Neutrophil (primary cell): Measurements from ENCODE around the gene CCDC185.

Experiments
- H3K27ac ChIP-seq: fragments of 200-600 bp; sonication (generic); 2 replicates; pipeline ENCODE4 v1.5.1; 2016; ENCODE audit warnings: mild to moderate bottlenecking, moderate library complexity
- H3K27me3 ChIP-seq: fragments of 200-600 bp; sonication (generic); 2 replicates; pipeline ENCODE4 v1.6.0; 2016; ENCODE audit warnings: mild to moderate bottlenecking
- H3K36me3 ChIP-seq: fragments of 200-600 bp; sonication (generic); 2 replicates; pipeline ENCODE4 v1.5.1; 2017
- H3K4me1 ChIP-seq, 2 experiments: fragments of 200-600 bp in 1 of 2; sonication (generic) in 1 of 2; 1 replicate in 1 of 2; 2 replicates in 1 of 2; pipeline versions ENCODE4 v1.5.1 to v1.6.1; 2013 to 2016; ENCODE audit warnings: low read depth in 1 of 2, low read length in 1 of 2, mild to moderate bottlenecking in 1 of 2, moderate library complexity in 1 of 2; ENCODE audit not compliant: control insufficient read depth in 1 of 2, insufficient read depth in 1 of 2
- H3K4me3 ChIP-seq, 2 experiments: fragments of 200-600 bp in 1 of 2; sonication (generic) in 1 of 2; 1 replicate in 1 of 2; 2 replicates in 1 of 2; pipeline ENCODE4 v1.5.1; 2013 to 2016; ENCODE audit warnings: low read depth in 1 of 2, low read length in 1 of 2, mild to moderate bottlenecking in 1 of 2, moderate library complexity in 1 of 2
- H3K9me3 ChIP-seq: fragments of 200-600 bp; sonication (generic); 2 replicates; pipeline ENCODE4 v1.5.1; 2016
- TF ChIP-seq, protein P1 (sequence below): fragments of 200-600 bp; sonication (generic); IDR thresholded peaks from 2 replicates; pipeline ENCODE4 v1.5.1; 2016; ENCODE audit warnings: antibody characterized with exemption

The CCDC185 gene

GRCh38 chr1:223411309-223411708 is 18.1 kb downstream of the CCDC185 start:
- Histone ChIP-seq H3K4me3 (no peak overlapping the region), H3K9me3 (no peaks in the 10 kb centered on the region), H3K36me3 (no peaks in the 10 kb centered on the region), H3K4me1 (no peaks in the 10 kb centered on the region), H3K27ac (no peak overlapping the region), H3K27me3 (no peaks in the 10 kb centered on the region)
- TF ChIP-seq, protein P1, sequence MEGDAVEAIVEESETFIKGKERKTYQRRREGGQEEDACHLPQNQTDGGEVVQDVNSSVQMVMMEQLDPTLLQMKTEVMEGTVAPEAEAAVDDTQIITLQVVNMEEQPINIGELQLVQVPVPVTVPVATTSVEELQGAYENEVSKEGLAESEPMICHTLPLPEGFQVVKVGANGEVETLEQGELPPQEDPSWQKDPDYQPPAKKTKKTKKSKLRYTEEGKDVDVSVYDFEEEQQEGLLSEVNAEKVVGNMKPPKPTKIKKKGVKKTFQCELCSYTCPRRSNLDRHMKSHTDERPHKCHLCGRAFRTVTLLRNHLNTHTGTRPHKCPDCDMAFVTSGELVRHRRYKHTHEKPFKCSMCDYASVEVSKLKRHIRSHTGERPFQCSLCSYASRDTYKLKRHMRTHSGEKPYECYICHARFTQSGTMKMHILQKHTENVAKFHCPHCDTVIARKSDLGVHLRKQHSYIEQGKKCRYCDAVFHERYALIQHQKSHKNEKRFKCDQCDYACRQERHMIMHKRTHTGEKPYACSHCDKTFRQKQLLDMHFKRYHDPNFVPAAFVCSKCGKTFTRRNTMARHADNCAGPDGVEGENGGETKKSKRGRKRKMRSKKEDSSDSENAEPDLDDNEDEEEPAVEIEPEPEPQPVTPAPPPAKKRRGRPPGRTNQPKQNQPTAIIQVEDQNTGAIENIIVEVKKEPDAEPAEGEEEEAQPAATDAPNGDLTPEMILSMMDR: no peak

DNA sequence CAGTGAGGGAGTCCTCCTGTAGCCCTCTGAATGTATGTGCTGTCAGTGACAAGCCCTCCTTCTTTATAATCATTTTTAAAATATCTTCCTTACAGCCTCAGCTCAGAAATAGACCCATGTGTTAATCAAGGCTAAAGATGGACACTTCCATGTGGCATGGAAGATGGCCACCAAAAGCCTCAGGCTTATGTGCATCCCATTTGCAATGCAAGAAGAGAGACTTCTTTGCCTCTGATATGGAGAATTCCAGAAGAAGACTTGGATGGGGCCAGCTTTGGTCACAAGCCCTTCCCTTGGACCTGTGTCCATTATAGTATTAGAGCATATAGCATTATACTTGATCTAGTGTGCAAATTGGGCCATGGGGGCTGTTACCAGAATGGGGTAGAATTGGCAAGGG is 18.5 kb downstream of the CCDC185 start:
- Histone ChIP-seq H3K36me3 (no peaks in the 10 kb centered on the region), H3K9me3 (no peaks in the 10 kb centered on the region), H3K4me3 (no peak overlapping the region), H3K4me1 (no peaks in the 10 kb centered on the region), H3K27me3 (no peaks in the 10 kb centered on the region), H3K27ac (no peak overlapping the region)
- TF ChIP-seq, protein P1: no peak

GRCh38 chr1:223413216-223413615 is 20.0 kb downstream of the CCDC185 start:
- Histone ChIP-seq H3K4me3 (no peak overlapping the region), H3K36me3 (no peaks in the 10 kb centered on the region), H3K9me3 (no peaks in the 10 kb centered on the region), H3K4me1 (no peaks in the 10 kb centered on the region), H3K27ac (no peak overlapping the region), H3K27me3 (peaks cover 1% of the 10 kb centered on the region)
- TF ChIP-seq, protein P1: no peak

GRCh38 chr1:223417444-223417843 is 24.2 kb downstream of the CCDC185 start:
- H3K36me3 ChIP-seq: no peaks in the 10 kb centered on the region
- TF ChIP-seq, protein P1: no peak

GRCh38 chr1:223417903-223418663 is 24.9 kb downstream of the CCDC185 start:
- no peaks in the 10 kb centered on the region for H3K36me3 ChIP-seq
- H3K4me1 ChIP-seq: no peaks in the 10 kb centered on the region
- no peak overlapping the region for H3K27ac ChIP-seq
- H3K4me3 ChIP-seq: no peak overlapping the region
- TF ChIP-seq, protein P1: no peak
- H3K9me3 ChIP-seq: no peaks in the 10 kb centered on the region
- peaks cover 7% of the 10 kb centered on the region for H3K27me3 ChIP-seq

More at GRCh38 chr1:223417444-223417843, 24.2 kb downstream of the CCDC185 start:
- H3K27ac ChIP-seq: no peak overlapping the region
- no peaks in the 10 kb centered on the region for H3K4me1 ChIP-seq
- H3K4me3 ChIP-seq: no peak overlapping the region
- peaks cover 7% of the 10 kb centered on the region for H3K27me3 ChIP-seq
- H3K9me3 ChIP-seq: no peaks in the 10 kb centered on the region
